Muscle of arm (tissue), 12 donors: Measurements from ENCODE around the gene MISP3. TPM values are rescaled to one million over a fixed set of nuclear protein-coding genes. Genes with fewer than 3 reads are reported as not detected.
A peak's percentile ranks its signal among the peaks of the same experiment; 100 is the strongest.

Source experiments
- DNase-seq: peaks from one replicate; pipeline ENCODE4 v3.0.0-alpha.2; 2013
- polyA plus RNA-seq, 12 donors: library from polyadenylated mRNA; unstranded; fragments of 120-200 nt; gene quantifications; one replicate each; pipeline ENCODE4 v1.2.1, GENCODE V29; 2013; ENCODE audit not compliant: insufficient read length in 12 of 12

The MISP3 gene
- polyA plus RNA-seq, 12 donors = 0.29 to 6.6 (median 0.58) TPM; not detected in 1

DNA sequence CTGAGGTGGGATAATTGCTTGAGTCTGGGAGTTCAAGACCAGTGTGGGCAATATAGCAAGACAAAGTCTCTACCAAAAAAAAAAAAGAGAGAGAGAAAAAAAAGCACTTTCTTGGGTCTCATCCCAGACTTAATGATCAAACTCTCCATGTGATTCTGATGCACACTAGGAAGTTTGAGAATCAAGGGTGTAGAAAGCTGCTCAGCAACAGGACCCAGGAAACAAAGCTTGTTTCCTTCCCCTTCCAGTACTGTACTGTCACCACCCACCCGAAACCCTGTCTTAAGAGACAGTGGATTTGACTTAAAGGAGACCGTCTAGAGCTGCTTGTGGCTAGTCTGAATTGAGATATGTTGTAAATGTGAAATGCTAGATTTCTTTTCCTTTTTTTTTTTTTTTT is 5.8 kb downstream of the MISP3 start:
- no peak for DNase-seq

DNA sequence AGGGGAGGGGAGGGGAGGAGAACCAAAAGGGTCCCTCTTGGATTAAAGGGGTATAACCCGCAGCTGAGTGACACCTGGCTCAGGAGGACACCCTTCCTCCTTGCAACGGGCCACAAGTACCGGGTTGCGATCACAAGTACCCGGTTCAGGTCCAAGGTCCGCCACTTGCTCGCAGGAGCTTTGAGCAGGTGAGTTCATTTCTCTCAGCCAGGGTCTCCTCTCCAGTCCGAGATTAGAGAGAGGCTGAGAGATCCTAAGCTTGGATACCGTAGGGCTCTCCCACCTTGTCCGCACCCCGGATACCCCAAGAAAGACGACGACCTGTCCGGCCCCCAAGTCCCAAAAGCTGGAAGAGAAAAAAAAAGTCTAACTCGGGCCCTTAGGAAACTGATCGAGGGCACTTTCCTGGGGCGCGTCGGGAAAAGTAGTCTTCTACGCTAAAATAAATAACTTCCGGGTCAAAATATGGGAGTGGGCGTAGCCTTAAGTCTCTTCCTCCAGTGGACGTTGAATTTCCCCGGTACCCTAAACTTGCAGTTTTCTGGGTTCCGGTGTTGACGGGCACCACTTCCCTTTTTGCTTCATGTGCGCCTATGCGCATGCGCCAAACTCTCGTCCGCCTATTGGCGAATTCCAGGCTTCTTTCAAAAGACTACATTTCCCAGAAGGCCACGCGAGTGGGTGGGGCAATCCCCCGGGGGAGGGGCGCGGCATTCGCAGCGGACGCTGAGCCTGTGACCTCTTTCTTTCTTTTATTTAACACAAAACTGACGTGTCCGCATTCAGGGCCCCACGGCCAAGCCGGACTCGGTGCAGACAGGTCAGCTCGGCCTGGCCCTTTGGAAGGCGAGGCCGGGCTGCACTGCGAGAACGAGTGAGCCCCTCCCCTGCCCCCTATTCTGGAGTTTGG is 8.6 kb downstream of the MISP3 start:
- DNase-seq = peak; percentile 100

DNA sequence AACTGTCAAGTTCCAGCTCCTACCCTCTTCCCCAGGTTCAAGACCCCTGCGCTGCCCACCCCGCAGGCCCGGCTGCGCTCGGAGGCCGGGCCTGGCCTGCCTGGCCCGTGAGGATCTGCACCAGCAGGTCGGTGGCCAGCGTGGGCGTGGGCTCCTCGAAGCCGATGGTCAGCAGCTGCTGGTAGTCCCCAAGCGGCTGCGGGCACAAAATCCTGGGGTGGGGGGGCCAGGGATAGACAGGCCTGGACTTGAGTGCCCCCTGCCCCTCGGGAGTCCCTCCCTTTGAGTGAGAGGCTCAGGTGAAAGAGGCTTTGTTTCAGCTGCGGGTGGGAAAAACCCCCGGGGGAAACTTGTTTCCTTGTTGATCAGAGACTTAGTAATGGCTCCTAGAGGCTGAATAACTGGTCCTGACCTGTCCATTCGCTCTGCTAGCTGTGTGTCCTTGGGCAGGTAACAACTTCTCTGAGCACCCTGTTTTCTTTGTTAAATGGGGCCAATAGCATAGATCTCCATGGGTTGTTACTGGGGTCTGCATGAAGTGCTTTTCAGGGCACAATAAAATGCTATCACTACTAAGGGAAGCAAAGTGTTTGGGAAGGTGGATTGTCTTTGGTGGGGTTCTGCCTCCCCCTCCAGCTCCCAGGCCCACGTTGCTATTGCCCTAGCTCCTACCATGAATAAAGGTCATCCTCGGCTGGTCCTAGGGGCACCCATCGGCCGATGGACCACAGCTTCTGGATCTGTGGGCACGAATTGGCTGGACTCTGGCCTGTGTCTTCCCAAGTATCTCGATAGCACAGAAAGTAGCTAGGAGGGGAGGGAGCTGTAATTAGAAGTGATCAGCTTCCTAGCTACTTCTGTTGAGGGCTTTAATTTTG is 9.4 kb downstream of the MISP3 start:
- no peak for DNase-seq

DNA sequence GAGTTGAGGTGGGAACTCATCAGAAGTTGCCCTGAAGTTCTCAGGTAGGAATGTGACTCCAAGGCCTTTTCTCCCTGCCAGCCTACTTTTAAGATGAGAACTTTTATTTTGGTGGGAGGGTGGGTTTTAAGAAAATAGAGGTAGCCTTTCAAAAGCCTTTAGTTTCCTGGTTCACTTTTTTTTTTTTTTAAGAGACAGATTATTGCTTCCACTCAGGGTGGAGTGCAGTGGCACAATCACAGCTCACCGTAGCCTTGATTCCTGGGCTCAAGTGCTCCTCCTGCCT is 10.0 kb downstream of the MISP3 start:
- no peak for DNase-seq

DNA sequence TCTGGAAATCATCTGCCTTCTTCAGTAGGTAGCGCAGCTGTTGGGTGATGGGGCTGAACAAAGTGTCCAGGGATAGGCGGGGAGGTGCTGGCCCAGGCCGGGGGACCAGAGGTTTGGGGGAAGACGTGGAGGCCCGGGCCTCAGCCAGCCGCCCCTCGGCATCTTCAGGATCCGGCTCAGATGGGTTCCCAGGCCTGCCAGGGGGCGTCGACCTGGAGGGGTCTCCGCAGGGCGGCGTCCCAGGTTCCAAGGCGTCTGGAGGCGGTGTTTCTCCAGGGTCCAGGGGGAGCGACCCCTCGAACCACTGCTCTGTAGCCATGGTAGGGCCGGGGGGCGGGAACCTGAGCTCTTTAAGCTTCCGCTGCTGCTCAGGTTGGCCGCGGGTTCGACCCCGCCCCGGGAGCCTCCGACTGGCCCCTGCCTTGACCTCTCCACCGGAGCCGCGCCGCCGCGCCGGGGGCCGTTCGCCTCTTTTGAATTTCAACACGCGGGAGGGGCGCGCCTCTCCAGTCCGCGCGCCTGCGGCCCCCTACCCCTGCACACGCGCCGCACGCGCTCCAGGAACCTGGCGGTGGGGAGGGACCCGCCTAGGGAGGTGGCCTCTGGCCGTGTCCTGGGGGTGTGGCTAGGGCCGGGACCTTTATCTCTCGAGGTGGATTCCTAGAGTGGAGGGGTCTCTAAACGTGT is 12.9 kb downstream of the MISP3 start, which contains the start of gene C19orf67:
Gene C19orf67, minus strand, starts transcription at position 475 of the 687 bp plus-strand sequence. Its CDS starts 156 bp downstream, at position 319.
- DNase-seq = no peak

DNA sequence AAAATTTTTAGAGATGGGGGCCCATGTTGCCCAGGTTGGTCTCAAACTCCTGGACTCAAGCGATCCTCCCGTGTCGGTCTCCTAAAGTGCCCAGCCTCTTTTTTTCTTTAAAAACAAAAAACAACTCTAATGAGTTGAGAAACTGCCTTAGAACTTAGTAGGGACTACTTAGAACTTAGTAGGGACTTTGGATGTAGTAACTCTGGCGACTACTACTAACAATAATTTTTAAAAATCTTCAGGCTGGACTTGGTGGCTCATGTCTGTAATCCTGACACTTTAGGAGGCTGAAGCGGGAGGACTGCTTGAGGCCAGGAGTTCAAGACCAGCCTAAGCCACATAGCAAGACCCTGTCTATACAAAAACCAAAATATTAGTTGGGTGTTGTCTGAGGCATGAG is 13.5 kb downstream of the MISP3 start:
- no peak for DNase-seq

DNA sequence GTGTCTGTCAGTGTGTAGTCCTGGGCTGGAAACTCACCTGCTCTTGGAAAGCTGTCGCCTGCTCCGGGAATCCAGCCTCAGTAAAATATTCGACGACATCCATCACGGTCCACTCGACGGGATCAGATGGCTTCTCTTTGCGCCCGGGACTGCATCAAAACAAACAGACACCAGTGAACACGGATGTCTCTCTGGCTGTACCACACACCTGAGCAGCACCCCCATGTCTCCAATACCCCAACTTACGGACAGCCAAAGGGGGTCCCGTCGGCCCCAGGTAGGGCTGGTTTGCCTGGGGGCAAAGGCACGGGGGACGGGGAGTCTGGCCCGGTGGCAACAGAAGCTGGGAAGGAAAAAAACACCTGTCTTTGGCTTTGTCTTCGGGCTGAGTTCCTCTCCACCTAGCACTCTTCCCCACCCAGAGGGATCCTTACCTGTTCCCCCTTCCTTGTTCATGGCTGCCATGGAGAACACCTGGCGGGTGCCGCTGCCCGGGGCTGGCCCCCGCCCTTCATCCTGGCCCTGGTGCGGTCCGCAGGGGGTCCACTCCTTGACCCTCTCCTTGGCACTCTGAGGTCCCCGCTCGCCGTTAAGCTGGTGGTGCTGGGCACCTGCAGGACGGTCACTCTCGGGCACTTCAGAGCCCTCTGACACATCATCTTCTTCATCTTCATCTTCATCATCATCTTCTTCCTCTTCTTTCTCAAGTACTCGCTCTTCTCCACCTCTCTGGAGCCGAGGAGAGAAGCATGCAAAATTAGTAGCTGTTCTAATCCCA is 16.2 kb downstream of the MISP3 start:
- no peak for DNase-seq

DNA sequence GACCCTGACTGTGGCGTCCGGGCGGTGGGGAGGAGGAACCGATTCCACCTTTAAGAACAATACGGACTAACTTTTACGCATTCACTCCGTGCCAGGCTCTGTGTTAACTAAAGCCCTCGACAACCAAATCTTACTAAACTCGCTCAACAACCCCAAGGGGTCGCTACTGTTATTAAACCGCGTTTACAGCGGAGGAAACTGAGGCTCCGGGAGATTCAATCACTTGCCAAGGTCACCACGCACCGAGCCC is 16.8 kb downstream of the MISP3 start:
- no peak for DNase-seq

DNA sequence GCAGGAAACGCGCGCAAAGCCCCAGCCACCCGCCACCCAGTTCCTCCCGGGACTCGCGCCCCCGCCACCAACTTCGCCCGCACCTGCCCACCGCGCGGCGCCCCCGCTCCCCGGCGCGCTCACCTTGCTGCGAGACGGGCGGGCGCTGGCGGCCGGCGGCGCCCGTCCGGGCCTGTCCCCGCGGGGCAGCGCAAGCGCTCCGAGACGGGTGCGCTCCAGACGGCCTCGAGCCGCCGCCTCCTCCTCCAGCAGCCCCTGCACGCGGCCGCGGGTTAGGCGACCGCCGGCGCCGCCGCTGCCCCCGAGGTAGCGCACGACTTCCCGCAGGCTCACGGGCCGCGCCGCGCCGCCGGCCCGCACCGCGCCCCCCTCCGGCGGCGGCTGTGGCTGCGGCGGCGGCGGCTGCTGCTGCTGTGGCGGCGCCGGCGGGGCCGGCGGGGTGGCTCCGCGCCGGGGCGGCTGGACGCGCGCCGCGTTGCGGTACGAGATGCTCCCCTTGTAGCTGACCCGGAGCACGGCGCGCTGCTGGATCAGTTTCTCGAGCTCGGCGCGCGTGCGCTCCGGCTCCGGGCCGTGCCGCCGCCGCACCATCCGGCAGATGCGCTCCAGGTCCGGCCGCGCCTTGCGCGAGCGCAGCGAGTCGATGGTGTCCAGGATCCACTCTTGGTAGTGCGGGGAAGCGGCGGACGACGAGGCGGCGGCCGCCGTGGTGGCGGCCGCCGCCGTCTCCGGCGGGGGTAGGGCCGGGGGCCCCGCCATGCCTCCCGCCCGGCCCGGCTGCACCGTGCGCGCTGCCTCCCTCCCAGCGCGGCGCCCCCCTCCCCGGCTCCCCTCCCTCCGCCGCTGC is 17.3 kb downstream of the MISP3 start:
- DNase-seq = no peak

DNA sequence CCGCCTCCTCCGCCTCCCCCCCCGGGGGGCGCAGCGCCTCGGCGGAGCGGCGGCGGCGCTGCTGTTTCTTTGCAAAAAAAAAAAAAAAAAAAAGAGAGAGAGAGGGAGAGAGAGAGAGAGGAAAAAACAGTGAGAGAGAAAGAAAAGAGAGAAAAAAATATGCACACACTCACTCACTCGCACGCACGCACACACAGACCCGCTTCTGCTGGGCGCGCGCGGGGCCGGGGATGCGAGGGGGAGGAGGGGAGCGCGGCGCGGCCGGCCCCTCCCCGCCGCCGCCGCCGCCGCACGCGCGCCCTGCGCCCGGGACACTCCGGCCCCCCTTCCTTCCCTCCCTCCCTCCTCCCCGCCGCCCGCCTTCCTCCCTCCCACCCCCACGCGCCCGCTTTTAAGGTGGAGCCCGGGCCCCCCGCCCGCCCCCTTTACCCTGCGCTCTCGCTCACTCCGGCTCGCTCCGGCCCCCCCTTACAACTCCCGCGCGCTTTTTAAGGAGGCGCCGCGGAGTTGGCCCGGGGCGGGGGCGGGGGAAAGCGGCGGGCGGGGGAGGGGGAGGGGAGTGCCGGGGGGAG is 18.0 kb downstream of the MISP3 start, which contains the start of gene SAMD1:
Gene SAMD1, minus strand, starts transcription at position 243 of the 572 bp plus-strand sequence.
- peak; percentile 91 for DNase-seq

DNA sequence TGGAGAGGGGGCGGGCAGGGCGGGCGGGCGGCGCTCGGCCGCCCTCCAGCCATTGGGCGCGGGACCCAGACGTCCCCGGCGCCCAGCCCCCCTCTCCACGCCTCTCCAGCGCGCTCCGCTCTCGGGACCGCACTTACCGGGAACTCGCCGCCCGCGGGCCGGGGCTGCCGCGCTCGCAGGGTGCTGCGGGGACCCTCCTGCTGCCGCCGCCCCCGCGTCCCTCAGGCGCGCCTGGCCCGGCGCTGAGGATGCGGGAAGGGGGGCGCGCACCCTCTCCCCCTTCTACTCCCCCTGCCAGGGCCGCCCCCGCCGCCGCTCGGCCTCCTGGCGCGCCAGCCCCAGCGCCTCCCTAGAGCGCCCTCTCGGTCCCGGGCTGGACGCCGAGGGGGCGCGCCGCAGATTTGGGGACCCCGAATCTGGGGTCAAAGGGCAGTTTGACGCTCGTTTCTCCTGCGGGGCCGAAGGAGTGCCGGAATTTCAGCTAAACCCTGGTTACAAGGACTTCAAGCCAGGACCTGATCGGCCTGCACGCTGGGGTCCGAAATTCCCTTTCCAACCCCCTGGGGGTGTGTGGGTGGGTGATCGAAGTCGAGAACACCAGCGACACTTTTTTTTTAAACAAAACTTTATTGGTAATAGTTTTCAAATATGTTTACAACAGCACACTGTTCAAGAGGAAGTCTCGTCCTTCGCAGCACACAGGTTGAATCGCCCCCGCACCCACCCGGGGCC is 18.7 kb downstream of the MISP3 start:
- DNase-seq = peak; percentile 71

DNA sequence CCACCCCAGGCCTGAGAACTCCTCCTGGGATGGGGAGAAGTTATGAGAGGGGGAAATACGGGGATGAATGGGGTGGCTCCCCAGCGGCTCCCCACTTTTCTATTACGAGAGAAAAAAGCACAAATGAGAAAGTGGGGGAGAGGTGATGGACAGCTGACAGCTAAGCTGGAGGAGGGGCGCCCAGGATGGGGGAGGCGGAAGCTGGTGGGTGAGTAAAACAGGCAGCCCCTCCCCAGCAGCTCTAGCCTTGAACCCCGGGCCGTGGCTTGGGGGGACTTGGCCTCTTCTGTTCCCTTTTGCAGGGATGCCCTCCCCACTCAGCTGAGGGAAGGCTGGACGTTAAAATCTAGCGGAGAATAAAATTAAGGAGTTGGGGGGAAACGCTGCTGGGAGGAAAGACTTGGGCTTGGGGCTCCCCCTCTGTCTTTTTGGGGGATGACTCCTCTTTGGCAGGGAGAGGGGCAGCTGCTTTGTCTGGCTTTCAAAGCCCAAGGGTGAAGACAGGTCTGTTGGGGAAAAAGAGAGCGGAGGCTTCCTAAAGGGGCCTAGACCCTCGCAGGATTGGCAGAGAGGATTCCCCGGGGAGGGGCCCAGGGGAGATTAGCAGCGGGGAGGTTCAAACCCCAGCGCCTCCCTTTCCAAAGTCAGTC is 19.4 kb downstream of the MISP3 start:
- DNase-seq = no peak

DNA sequence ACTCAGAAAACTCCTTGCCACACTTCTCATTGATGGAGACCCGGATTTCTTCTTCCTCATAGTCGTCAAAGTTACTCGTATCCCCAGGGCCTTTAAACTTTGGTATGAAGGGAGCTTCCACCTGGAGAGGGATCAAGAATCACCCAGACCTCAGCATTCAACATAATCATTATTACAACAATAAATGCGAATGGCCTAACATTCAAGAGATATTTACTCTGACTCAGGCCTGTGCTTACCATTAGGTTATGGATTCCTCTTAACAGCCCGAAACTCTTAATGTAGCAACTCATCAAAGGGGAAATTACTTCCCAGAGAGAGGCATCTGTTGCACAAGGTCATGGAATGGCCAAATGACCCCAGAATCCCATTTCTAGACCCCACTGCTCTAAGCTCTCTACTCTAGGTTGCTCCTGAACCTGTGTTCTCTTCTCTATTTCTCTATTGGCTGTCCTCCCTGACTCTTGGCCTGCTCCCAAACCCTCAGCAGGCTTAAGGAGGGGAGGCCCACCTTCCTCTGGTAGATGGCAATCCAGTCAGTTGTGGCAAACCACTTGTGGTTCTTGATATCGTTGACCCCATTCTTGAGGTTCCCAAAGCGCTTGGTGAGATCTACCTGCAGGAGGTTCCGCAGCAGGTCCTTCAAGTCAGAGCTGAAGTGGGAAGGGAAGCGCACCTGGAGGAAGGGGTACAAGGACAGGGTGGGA is 20.7 kb downstream of the MISP3 start:
- DNase-seq = no peak

DNA sequence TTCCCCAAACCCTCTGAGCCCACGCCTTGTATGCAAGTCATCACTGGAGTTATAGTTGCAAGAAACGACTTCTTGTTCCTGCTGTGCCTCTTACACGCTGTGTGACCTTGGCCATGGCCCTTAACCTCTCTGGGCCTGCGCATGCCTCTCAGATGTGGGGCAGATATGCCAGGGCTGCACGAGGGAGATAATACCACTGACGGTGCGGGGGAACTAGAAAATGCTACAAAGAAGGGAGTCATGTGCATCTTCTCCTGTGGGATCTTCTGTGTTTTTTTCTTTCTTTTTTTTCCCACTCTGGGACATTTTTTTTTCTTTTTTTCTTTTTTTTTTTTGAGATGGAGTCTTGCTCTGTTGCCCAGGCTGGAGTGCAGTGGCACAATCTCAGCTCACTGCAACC is 22.3 kb downstream of the MISP3 start:
- no peak for DNase-seq

DNA sequence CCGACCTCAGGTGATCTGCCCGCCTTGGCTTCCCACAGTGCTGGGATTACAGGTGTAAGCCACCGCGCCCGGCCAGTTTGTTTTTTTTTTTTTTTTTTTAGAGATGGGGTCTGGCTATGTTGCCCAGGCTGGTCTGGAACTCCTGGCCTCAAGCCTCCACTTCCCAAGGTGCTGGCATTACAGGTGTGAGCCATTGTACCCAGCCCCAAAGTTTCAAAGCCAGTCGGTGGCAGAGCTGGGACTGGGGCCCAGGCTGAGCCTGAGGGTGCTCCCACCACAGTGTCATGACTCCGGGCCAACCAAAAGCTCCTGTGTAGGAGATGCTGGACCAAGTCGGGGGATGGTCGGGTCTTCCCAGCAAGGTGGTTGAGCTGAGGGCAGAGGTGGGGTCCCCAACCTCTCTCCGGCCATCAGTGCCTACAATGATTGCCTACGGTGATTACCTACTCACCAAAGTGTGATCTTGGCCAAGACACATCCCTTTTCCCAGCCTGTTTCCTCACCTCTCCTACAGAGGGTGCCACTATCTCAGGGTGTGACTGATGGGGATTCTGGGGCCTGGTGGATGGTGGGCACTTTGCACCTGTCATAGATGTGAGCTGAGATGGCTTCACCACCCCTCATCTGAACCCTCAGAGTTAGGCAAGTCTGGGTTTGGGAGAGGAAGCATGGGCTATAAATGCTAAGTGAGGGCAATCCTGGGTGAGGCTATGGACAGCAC is 23.8 kb downstream of the MISP3 start:
- no peak for DNase-seq

DNA sequence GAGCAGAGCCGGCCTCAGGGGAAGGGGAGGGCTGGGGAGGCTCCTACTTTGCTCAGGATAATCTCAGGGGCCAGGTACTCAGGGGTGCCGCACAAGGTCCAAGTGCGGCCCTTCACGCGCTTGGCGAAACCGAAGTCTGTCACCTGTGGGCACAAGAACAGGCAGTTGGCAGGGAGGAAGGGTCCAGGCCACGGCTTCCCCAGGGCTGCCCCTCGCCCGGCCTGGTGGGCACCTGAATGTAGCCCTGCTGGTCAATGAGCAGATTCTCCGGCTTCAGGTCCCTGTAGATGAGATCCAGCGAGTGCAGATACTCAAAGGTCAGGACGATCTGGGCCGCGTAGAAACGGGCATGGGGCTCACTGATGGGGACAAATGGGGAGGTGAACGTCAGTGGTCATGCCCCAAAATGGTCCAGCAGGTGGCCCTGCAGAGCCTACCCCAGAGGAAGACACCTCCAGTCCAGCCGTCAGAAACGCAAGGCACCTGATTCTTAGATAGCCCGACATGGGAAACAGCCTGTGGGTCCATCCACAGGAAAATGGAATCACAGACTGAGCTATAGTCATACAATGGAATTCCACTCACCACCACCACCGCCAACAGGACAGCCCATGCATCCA is 25.1 kb downstream of the MISP3 start:
- no peak for DNase-seq

DNA sequence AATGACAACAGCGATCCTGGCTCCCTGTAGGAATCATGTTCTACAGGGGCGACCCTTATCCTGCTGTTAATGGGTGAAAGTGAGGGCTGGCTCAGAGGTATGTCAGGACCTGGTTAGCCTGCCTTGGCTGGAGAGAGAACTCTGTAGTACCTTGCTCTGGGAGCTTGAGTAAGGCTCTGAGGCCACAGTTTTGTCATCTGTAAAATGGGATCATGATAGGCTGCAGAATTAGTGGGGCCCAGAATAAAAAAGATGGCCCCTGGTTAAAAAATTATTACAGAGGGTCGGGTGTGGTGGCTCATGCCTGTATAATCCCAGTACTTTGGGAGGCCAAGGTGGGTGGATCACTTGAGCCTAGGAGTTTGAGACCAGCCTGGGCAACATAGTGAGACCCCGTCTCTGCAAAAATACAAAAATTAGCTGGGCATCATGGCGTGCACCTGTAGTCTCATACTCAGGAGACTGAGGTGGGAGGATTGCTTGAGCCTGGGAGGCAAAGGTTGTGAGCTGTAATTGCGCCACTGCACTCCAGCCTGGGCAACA is 28.5 kb downstream of the MISP3 start:
- no peak for DNase-seq
